ENCODE results near the gene XKR7.

XKR7 gene

DNA sequence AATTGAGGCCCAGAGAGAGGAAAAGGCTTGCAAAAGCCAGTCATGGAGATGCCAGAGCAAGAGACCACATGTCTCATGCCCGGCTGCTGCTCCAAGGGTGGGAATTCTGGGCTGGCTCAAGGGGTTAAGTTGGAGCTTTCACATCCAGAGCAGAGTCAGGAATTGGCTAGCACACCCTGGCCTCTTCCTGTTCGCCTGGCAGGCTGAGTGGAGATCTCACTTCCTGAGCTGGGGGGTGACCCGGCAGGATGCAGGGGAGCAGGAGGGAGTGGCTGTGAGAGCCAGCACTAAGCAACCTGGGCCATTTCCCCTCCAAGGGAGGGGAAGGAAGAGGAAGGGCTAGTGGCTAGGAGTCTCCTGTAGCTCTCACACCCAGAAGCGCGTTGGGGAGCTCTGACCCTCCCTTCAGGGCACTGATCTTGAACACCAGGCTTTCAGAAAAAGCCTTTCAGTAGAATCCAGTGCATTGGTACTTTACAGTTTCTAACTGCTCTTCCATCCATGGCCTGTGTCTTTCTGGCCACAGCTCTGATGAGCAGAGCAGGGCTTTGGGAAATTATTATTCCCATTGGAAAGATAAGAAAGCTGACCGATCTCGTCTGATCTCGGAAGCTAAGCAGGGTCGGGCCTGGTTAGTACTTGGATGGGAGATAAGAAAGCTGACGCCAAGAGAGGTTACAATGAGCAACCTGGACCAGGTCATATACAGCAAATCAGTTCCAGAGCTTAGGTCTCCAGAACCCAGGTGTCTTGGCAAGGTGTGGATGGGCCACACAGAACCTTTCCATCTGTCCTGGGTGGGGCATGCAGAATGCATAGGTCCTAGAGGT is 40.1 kb downstream of the XKR7 start:
- no peaks in the 10 kb centered on the region for H3K4me1 Mint-ChIP-seq (ENCODE audit: low read depth)
- H3K9me3 Mint-ChIP-seq: no peaks in the 10 kb centered on the region
- peaks cover 18% of the 10 kb centered on the region for H3K27me3 Mint-ChIP-seq
- H3K27ac Mint-ChIP-seq: no peak overlapping the region
- H3K4me3 Mint-ChIP-seq: no peak overlapping the region
- no peak for DNase-seq
- no peaks in the 10 kb centered on the region for H3K36me3 Mint-ChIP-seq (ENCODE audit: low read depth)

GRCh38 chr20:32009564-32009963 is 41.6 kb downstream of the XKR7 start:
- peaks cover 22% of the 10 kb centered on the region for H3K27me3 Mint-ChIP-seq
- H3K27ac Mint-ChIP-seq: no peak overlapping the region
- no peaks in the 10 kb centered on the region for H3K4me1 Mint-ChIP-seq (ENCODE audit: low read depth)

DNA sequence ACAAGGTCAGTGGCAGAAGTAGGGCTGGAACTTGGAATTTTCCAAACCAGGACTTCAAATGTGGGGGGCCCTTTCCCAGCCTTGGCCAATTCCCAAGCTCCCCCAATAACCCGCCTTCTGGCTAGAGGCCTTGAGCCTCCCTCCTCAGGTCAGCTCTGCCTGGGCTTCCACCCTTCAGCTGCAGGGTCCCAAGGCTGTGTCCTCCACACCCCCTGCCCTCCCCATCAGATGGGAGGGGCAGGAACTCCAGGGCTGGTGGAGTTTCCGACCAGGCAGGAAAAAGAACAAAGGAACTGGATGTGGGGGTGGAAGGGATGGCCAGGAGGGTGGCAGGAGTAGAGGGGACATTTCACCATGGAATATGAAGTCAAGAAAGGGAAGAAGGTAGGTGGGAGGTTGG is 42.1 kb downstream of the XKR7 start, which contains the start of gene CCM2L:
CCM2L (plus strand) TSS at position 338 of the 400 bp plus-strand sequence; CDS start at position 355, 17 bp downstream.
- Mint-ChIP-seq H3K27me3 (peaks cover 27% of the 10 kb centered on the region), H3K4me1 (ENCODE audit: low read depth) (no peaks in the 10 kb centered on the region), H3K27ac (no peak within 1 kb of the TSS), H3K9me3 (no peaks in the 10 kb centered on the region), H3K4me3 (no peak within 1 kb of the TSS), H3K36me3 (ENCODE audit: low read depth) (no peaks in the 10 kb centered on the region)
- DNase-seq: no peak

More at GRCh38 chr20:32009564-32009963, 41.6 kb downstream of the XKR7 start:
- no peak for DNase-seq
- Mint-ChIP-seq H3K4me3 (no peak overlapping the region), H3K36me3 (ENCODE audit: low read depth) (no peaks in the 10 kb centered on the region), H3K9me3 (no peaks in the 10 kb centered on the region)

GRCh38 chr20:32010666-32011065 is 42.7 kb downstream of the XKR7 start:
- Mint-ChIP-seq H3K4me1 (ENCODE audit: low read depth) (no peaks in the 10 kb centered on the region), H3K9me3 (no peaks in the 10 kb centered on the region), H3K27ac (no peak overlapping the region), H3K36me3 (ENCODE audit: low read depth) (no peaks in the 10 kb centered on the region), H3K4me3 (no peak overlapping the region), H3K27me3 (peaks cover 33% of the 10 kb centered on the region)
- DNase-seq: no peak

DNA sequence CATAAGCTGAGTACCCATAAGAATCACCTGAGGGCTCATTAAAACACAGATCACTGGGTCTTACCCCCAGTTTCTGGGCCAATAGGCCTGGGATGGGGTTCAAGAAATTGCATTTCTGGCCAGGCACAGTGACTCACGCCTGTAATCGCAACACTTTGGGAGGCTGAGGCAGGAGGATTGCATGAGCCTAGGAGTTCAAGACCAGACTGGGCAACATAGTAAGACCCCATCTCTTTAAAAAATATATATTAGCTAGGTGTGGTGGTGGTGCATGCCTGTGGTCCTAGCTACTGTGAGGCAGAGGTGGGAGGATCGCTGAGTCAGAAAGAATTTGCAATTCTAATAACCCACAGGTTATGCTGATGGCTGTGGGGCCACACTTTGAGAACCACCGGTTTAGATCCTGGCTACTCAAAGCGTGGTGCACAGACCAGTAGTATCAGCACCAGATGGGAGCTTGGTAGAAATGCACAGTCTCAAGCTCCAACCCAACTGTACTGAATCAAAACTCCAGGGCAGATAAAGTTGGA is 44.3 kb downstream of the XKR7 start:
- no peak for DNase-seq
- Mint-ChIP-seq H3K36me3 (ENCODE audit: low read depth) (no peaks in the 10 kb centered on the region), H3K9me3 (no peaks in the 10 kb centered on the region), H3K27me3 (peaks cover 43% of the 10 kb centered on the region), H3K4me1 (ENCODE audit: low read depth) (no peaks in the 10 kb centered on the region), H3K27ac (no peak overlapping the region), H3K4me3 (no peak overlapping the region)

DNA sequence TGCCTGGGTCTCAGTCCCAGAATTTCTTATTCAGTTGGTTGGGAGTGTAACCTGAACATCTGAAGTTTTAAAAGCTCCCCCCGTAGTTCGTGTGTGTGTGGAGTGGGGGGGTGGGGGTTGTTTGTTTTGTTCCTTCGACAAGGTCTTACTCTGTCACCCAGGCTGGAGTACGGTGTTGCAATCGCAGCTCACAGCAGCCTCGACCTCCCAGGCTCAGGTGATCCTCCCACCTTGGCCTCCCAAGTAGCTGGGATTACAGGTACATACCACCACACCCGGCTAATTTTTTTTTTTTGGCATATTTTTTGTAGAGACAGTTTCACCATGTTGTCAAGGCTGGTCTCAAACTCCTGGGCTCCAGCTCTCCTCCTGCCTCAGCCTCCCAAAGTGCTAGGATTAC is 45.4 kb downstream of the XKR7 start:
- DNase-seq: no peak
- Mint-ChIP-seq H3K27ac (no peak overlapping the region), H3K9me3 (no peaks in the 10 kb centered on the region), H3K4me3 (no peak overlapping the region), H3K4me1 (ENCODE audit: low read depth) (peaks cover 6% of the 10 kb centered on the region), H3K27me3 (peaks cover 45% of the 10 kb centered on the region), H3K36me3 (ENCODE audit: low read depth) (no peaks in the 10 kb centered on the region)

DNA sequence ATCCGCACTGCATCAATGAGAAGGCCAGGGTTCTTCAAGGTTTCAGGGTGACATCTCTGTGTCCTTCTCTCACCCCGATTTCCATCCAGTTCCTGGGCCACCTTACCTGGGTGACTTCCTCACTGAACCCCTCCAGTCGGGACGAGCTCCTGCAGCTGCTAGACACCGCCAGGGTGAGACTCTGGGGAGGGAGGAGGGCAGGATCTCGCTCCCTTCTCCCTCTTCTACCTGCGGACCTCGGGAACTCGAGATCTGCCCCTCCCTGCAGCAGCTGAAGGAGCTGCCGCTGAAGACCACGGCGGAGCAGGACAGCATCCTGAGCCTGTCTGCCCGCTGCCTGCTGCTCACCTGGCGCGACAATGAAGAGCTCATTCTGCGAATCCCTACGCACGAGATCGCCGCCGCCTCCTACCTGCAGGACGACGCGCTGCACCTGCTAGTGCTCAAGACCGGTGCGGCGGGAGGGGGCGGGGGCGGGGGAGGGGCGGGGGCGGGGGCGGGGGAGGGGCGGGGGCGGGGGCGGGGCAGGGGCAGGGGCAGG is 49.8 kb downstream of the XKR7 start:
- no peaks in the 10 kb centered on the region for H3K36me3 Mint-ChIP-seq (ENCODE audit: low read depth)
- H3K27me3 Mint-ChIP-seq: peaks cover 73% of the 10 kb centered on the region
- H3K27ac Mint-ChIP-seq: no peak overlapping the region
- H3K9me3 Mint-ChIP-seq: no peaks in the 10 kb centered on the region
- peaks cover 19% of the 10 kb centered on the region for H3K4me1 Mint-ChIP-seq (ENCODE audit: low read depth)
- H3K4me3 Mint-ChIP-seq: peak overlapping the region; percentile 59
- no peak for DNase-seq

GRCh38 chr20:32018269-32019155 is 50.6 kb downstream of the XKR7 start:
- peak; percentile 69 for DNase-seq
- Mint-ChIP-seq H3K4me1 (ENCODE audit: low read depth) (peaks cover 19% of the 10 kb centered on the region), H3K27ac (no peak overlapping the region), H3K4me3 (peak overlapping the region; percentile 72), H3K27me3 (peaks cover 80% of the 10 kb centered on the region), H3K9me3 (no peaks in the 10 kb centered on the region), H3K36me3 (ENCODE audit: low read depth) (no peaks in the 10 kb centered on the region)

- Mint-ChIP-seq H3K27ac (no peak overlapping the region), H3K36me3 (ENCODE audit: low read depth) (no peaks in the 10 kb centered on the region), H3K4me3 (peak overlapping the region; percentile 74), H3K27me3 (peaks cover 86% of the 10 kb centered on the region), H3K4me1 (ENCODE audit: low read depth) (peaks cover 19% of the 10 kb centered on the region), H3K9me3 (no peaks in the 10 kb centered on the region)
- no peak for DNase-seq
Measured at GRCh38 chr20:32019156-32019510, 51.2 kb downstream of the XKR7 start.

- Mint-ChIP-seq H3K4me3 (peak overlapping the region; percentile 74), H3K27me3 (peaks cover 86% of the 10 kb centered on the region), H3K9me3 (no peaks in the 10 kb centered on the region), H3K4me1 (ENCODE audit: low read depth) (peaks cover 19% of the 10 kb centered on the region), H3K36me3 (ENCODE audit: low read depth) (no peaks in the 10 kb centered on the region), H3K27ac (no peak overlapping the region)
- DNase-seq: no peak
Measured at GRCh38 chr20:32019563-32020463, 51.9 kb downstream of the XKR7 start.

- peaks cover 19% of the 10 kb centered on the region for H3K4me1 Mint-ChIP-seq (ENCODE audit: low read depth)
Measured at GRCh38 chr20:32021091-32021490, 53.1 kb downstream of the XKR7 start.

GRCh38 chr20:32024683-32025295 is 56.8 kb downstream of the XKR7 start:
- no peak overlapping the region for H3K27ac Mint-ChIP-seq
- H3K4me1 Mint-ChIP-seq (ENCODE audit: low read depth): peaks cover 7% of the 10 kb centered on the region
- peaks cover 60% of the 10 kb centered on the region for H3K27me3 Mint-ChIP-seq
- H3K36me3 Mint-ChIP-seq (ENCODE audit: low read depth): no peaks in the 10 kb centered on the region
- H3K4me3 Mint-ChIP-seq: no peak overlapping the region
- no peaks in the 10 kb centered on the region for H3K9me3 Mint-ChIP-seq
- DNase-seq: no peak

More at GRCh38 chr20:32021091-32021490, 53.1 kb downstream of the XKR7 start:
- Mint-ChIP-seq H3K27me3 (peaks cover 81% of the 10 kb centered on the region), H3K36me3 (ENCODE audit: low read depth) (no peaks in the 10 kb centered on the region), H3K4me3 (no peak overlapping the region), H3K27ac (no peak overlapping the region), H3K9me3 (no peaks in the 10 kb centered on the region)
- DNase-seq: no peak

DNA sequence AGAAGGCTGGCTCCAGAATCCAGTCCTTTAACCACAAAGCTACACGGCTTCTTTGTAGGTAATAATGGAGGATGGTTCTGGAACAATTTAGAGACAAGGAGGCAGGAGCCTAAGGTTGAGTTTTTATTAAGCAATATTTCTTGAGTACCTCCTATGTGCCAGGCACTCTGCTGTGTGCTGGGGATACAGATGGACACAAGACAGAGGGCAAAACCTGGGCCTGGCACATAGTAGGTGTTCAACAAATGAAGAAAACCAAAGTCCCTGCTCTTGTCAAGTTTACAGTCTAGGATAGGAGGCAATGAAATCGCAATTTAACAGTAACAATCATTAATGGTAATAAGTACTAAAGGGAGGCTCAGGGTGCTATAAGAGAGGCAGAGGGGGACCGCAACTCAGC is 59.7 kb downstream of the XKR7 start:
- Mint-ChIP-seq H3K4me1 (ENCODE audit: low read depth) (peaks cover 3% of the 10 kb centered on the region), H3K27me3 (peaks cover 48% of the 10 kb centered on the region), H3K4me3 (no peak overlapping the region), H3K27ac (no peak overlapping the region), H3K9me3 (no peaks in the 10 kb centered on the region), H3K36me3 (ENCODE audit: low read depth) (no peaks in the 10 kb centered on the region)
- DNase-seq: no peak
